ENCODE results near the gene ZDHHC19. TPM values are rescaled to one million over a fixed set of nuclear protein-coding genes. Genes with fewer than 3 reads are reported as not detected.
"Not testable (repeated sequence)": the region's sequence is repeated elsewhere in the genome, so short reads cannot be mapped to it uniquely, and the experiment has no call there.

Gene ZDHHC19
- total RNA-seq, 1 donor from 2014 or later, result not detected

DNA sequence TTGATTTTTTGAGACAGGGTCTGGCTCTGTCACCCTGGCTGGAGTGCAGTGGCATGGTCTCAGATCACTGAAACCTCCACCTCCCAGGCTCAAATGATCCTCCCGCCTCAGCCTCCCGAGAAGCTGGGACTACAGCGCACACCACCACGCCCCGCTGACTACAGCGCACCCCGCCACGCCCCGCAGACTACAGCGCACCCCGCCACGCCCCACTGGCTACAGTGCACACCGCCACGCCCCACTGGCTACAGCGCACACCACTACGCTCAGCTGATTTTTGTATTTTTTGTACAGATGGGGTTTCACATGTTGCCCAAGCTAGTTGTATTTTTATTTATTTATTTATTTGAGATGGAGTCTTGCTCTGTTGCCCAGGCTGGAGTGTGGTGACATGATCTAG, 40.7 kb upstream of the ZDHHC19 start:
- Mint-ChIP-seq H3K4me1 (ENCODE audit: low read depth) (peaks cover 3% of the 10 kb centered on the region), H3K9me3 (ENCODE audit: low read depth) (no peaks in the 10 kb centered on the region), H3K4me3 (ENCODE audit: unreplicated experiment) (no peak overlapping the region), H3K27ac (ENCODE audit: unreplicated experiment) (no peak overlapping the region), H3K36me3 (ENCODE audit: low read depth) (peaks cover 6% of the 10 kb centered on the region), H3K27me3 (ENCODE audit: low read depth) (no peaks in the 10 kb centered on the region)
- DNase-seq (ENCODE audit: low spot score), result no peak
- TF ChIP-seq, protein P1, sequence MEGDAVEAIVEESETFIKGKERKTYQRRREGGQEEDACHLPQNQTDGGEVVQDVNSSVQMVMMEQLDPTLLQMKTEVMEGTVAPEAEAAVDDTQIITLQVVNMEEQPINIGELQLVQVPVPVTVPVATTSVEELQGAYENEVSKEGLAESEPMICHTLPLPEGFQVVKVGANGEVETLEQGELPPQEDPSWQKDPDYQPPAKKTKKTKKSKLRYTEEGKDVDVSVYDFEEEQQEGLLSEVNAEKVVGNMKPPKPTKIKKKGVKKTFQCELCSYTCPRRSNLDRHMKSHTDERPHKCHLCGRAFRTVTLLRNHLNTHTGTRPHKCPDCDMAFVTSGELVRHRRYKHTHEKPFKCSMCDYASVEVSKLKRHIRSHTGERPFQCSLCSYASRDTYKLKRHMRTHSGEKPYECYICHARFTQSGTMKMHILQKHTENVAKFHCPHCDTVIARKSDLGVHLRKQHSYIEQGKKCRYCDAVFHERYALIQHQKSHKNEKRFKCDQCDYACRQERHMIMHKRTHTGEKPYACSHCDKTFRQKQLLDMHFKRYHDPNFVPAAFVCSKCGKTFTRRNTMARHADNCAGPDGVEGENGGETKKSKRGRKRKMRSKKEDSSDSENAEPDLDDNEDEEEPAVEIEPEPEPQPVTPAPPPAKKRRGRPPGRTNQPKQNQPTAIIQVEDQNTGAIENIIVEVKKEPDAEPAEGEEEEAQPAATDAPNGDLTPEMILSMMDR (IDR thresholded peaks at IDR 0.05), result no peak

DNA sequence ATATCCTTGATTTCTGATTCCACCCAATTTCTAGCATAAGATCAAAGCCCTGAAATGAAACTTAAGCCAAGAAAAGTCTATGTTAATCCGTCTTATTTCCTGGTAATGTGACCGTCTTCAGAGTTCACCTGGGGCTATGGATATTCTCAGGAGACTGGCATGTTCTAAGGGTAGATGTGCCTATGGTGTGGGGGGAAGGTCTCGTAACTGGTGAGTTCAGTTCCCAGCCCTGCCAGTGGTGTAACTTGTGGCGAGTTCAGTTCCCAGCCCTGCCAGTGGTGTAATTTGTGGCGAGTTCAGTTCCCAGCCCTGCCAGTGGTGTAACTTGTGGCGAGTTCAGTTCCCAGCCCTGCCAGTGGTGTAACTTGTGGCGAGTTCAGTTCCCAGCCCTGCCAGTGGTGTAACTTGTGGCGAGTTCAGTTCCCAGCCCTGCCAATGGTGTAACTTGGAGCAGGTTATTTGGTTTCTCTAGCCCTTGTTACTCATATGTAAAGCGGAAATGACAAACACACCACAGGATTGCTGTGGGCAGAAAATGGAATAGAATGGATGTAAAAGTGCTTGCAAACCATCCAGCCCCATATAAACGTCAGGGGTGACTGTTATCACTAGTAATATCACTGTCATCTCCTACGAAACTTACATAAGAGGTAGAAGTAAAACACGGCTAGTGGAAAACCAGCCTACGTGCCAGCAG, 35.6 kb upstream of the ZDHHC19 start:
- no peaks in the 10 kb centered on the region for H3K27me3 Mint-ChIP-seq (ENCODE audit: low read depth)
- DNase-seq (ENCODE audit: low spot score), result no peak
- H3K36me3 Mint-ChIP-seq (ENCODE audit: low read depth), result peaks cover 12% of the 10 kb centered on the region
- H3K9me3 Mint-ChIP-seq (ENCODE audit: low read depth), result no peaks in the 10 kb centered on the region
- no peak overlapping the region for H3K4me3 Mint-ChIP-seq (ENCODE audit: unreplicated experiment)
- TF ChIP-seq, protein P1 (IDR thresholded peaks at IDR 0.05), result no peak
- H3K4me1 Mint-ChIP-seq (ENCODE audit: low read depth), result no peaks in the 10 kb centered on the region
- H3K27ac Mint-ChIP-seq (ENCODE audit: unreplicated experiment), result no peak overlapping the region

DNA sequence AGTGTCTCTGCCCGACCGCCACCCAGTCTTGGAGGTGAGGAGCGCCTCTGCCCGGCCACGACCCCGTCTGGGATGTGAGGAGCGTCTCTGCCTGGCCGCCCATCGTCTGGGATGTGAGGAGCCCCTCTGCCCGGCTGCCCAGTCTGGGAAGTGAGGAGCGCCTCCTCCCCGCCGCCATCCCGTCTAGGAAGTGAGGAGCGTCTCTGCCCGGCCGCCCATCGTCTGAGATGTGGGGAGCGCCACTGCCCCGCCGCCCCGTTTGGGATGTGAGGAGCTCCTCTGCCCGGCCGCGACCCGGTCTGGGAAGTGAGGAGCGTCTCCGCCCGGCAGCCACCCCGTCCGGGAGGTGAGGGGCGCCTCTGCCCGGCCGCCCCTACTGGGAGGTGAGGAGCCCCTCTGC, 33.0 kb upstream of the ZDHHC19 start:
- not testable (repeated sequence) for H3K4me3 Mint-ChIP-seq (ENCODE audit: unreplicated experiment)

DNA sequence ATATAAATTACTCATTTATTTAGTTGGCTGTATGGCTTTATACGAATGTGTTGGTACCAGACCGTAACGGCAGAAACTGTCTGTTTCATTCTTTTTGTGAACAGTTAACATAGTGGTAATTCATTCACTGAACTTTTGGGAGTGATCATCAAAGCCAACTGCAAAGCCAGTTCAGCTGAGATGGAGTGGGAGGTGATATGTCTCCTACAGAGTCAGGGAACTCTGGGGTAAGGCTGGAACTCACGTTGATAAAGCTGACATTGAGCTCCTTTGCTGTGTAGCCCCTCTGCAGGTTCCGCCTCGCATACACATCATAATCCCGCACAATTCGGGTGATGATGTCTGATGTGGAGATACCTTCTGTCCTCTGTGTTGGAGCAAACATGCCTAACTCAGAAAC, 30.5 kb upstream of the ZDHHC19 start:
- no peaks in the 10 kb centered on the region for H3K27me3 Mint-ChIP-seq (ENCODE audit: low read depth)
- no peak for DNase-seq (ENCODE audit: low spot score)
- TF ChIP-seq, protein P1 (IDR thresholded peaks at IDR 0.05), result no peak
- H3K9me3 Mint-ChIP-seq (ENCODE audit: low read depth), result no peaks in the 10 kb centered on the region
- H3K4me1 Mint-ChIP-seq (ENCODE audit: low read depth), result peaks cover 5% of the 10 kb centered on the region
- H3K27ac Mint-ChIP-seq (ENCODE audit: unreplicated experiment), result no peak overlapping the region
- peaks cover 35% of the 10 kb centered on the region for H3K36me3 Mint-ChIP-seq (ENCODE audit: low read depth)
- no peak overlapping the region for H3K4me3 Mint-ChIP-seq (ENCODE audit: unreplicated experiment)

More for the DNA sequence above, 33.0 kb upstream of the ZDHHC19 start:
- not testable (repeated sequence) for H3K9me3 Mint-ChIP-seq (ENCODE audit: low read depth); DNase-seq (ENCODE audit: low spot score); H3K27me3 Mint-ChIP-seq (ENCODE audit: low read depth); H3K4me1 Mint-ChIP-seq (ENCODE audit: low read depth); H3K27ac Mint-ChIP-seq (ENCODE audit: unreplicated experiment)
- peaks cover 20% of the 10 kb centered on the region for H3K36me3 Mint-ChIP-seq (ENCODE audit: low read depth)

DNA sequence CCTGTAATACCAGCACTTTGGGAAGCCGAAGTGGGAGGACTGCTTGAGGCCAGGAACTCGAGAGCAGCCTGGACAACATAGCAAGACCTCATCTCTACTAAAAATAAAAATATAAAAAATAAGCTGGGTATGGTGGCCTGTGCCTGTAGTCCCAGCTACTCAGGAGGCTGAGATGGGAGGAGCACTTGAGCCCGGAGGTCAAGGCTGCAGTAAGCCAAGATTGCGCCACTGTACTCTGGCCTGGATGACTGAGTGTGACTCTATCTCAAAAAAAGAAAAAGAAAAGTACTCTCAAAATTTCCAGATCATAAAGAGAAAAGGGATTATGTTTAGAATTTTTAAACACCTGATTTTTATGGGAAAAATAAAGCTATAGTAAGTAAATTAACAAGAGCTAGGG, 29.2 kb upstream of the ZDHHC19 start:
- TF ChIP-seq, protein P1 (IDR thresholded peaks at IDR 0.05), result no peak
- Mint-ChIP-seq H3K4me3 (ENCODE audit: unreplicated experiment) (no peak overlapping the region), H3K27ac (ENCODE audit: unreplicated experiment) (no peak overlapping the region), H3K36me3 (ENCODE audit: low read depth) (peaks cover 35% of the 10 kb centered on the region), H3K27me3 (ENCODE audit: low read depth) (no peaks in the 10 kb centered on the region), H3K4me1 (ENCODE audit: low read depth) (peaks cover 5% of the 10 kb centered on the region), H3K9me3 (ENCODE audit: low read depth) (no peaks in the 10 kb centered on the region)
- DNase-seq (ENCODE audit: low spot score), result no peak
